Effector CD8-positive, alpha-beta T cell (primary cell): ENCODE measurements around the gene SIPA1L3.
"Not testable (repeated sequence)": the region's sequence is repeated elsewhere in the genome, so short reads cannot be mapped to it uniquely, and the experiment has no call there.

Experiments
- DNase-seq: peaks from one replicate; lab custom pipeline; 2025; lab: John Stamatoyannopoulos, UW

The SIPA1L3 gene

GRCh38 chr19:37907735-37908455 is 887 bp downstream of the SIPA1L3 start:
- DNase-seq = no peak

- no peak for DNase-seq
Measured at GRCh38 chr19:37909661-37910199, 2.7 kb downstream of the SIPA1L3 start.

- DNase-seq = no peak
Measured at GRCh38 chr19:37914908-37915307, 7.9 kb downstream of the SIPA1L3 start.

GRCh38 chr19:37920591-37921450 is 13.8 kb downstream of the SIPA1L3 start:
- DNase-seq = no peak

GRCh38 chr19:37924573-37924972 is 17.6 kb downstream of the SIPA1L3 start:
- DNase-seq = not testable (repeated sequence)

GRCh38 chr19:37925212-37925611 is 18.2 kb downstream of the SIPA1L3 start:
- DNase-seq = no peak

- no peak for DNase-seq
Measured at GRCh38 chr19:37926255-37926654, 19.2 kb downstream of the SIPA1L3 start.

GRCh38 chr19:37926711-37927110 is 19.7 kb downstream of the SIPA1L3 start:
- DNase-seq = no peak

- DNase-seq = no peak
Measured at GRCh38 chr19:37928527-37929286, 21.7 kb downstream of the SIPA1L3 start.

GRCh38 chr19:37929355-37929923 is 22.4 kb downstream of the SIPA1L3 start:
- DNase-seq = no peak

GRCh38 chr19:37930416-37930815 is 23.4 kb downstream of the SIPA1L3 start:
- no peak for DNase-seq

- no peak for DNase-seq
Measured at GRCh38 chr19:37931881-37932655, 25.1 kb downstream of the SIPA1L3 start.

GRCh38 chr19:37932985-37933936 is 26.3 kb downstream of the SIPA1L3 start:
- DNase-seq = no peak

- DNase-seq = no peak
Measured at GRCh38 chr19:37933937-37934358, 26.9 kb downstream of the SIPA1L3 start.

- DNase-seq = no peak
Measured at GRCh38 chr19:37935341-37935740, 28.3 kb downstream of the SIPA1L3 start.

- DNase-seq = no peak
Measured at GRCh38 chr19:37936166-37936565, 29.2 kb downstream of the SIPA1L3 start.

GRCh38 chr19:37936886-37937285 is 29.9 kb downstream of the SIPA1L3 start:
- no peak for DNase-seq

- no peak for DNase-seq
Measured at GRCh38 chr19:37938353-37938752, 31.3 kb downstream of the SIPA1L3 start.

- DNase-seq = no peak
Measured at GRCh38 chr19:37941782-37942515, 34.9 kb downstream of the SIPA1L3 start.
